SK-MEL-5 (cell line): ENCODE measurements around the gene CPNE9. TPM values are rescaled to one million over a fixed set of nuclear protein-coding genes. Genes with fewer than 3 reads are reported as not detected.

Experiments used
- DNase-seq: peaks from one replicate; pipeline ENCODE4 v3.0.0-alpha.2; 2016; ENCODE audit warnings: low read depth, low spot score
- in situ Hi-C: cut with HindIII; loops from 2 replicates; pipeline ENCODE4 v1.10.0; 2016; ENCODE audit warnings: low sequenced_read_pairs, high pct_unique_total_duplicates, low pct_unique_long_range_greater_than_20kb
- total RNA-seq: library from RNA; depleted of rRNA; stranded (reverse); fragments of >200 nt; shearing (Covaris generic); gene quantifications from 2 replicates; pipeline ENCODE4 v1.2.3, GENCODE V29; 2014

The CPNE9 gene
- total RNA-seq, 1 experiment from 2014 or later: 0.79 TPM

- DNase-seq: no peak
- in situ Hi-C loops: no loop called here
These were observed 393 bp upstream of the CPNE9 start for GRCh38 chr3:9703240-9703639.

GRCh38 chr3:9704347-9705322 is 1.0 kb downstream of the CPNE9 start:
- peak; percentile 52 for DNase-seq
- in situ Hi-C loops: no loop called here

GRCh38 chr3:9710174-9710739 is 6.6 kb downstream of the CPNE9 start:
- no peak for DNase-seq
- in situ Hi-C loops: no loop called here

- no peak for DNase-seq
- in situ Hi-C loops: no loop called here
These were observed 8.8 kb downstream of the CPNE9 start for GRCh38 chr3:9712415-9712814.

GRCh38 chr3:9713142-9713541 is 9.5 kb downstream of the CPNE9 start:
- no peak for DNase-seq
- in situ Hi-C loops: no loop called here

- DNase-seq: peak; percentile 40
- in situ Hi-C loops: no loop called here
These were observed 11.5 kb downstream of the CPNE9 start for GRCh38 chr3:9715136-9715535.

GRCh38 chr3:9715764-9716437 is 12.3 kb downstream of the CPNE9 start:
- DNase-seq: peak; percentile 91
- in situ Hi-C loops: no loop called here

GRCh38 chr3:9716801-9717555 is 13.3 kb downstream of the CPNE9 start:
- DNase-seq: no peak
- in situ Hi-C loops: no loop called here

- no peak for DNase-seq
- in situ Hi-C loops: no loop called here
These were observed 13.9 kb downstream of the CPNE9 start for GRCh38 chr3:9717563-9717962.

GRCh38 chr3:9718118-9718517 is 14.5 kb downstream of the CPNE9 start:
- no peak for DNase-seq
- in situ Hi-C loops: no loop called here

- DNase-seq: no peak
- in situ Hi-C loops: no loop called here
These were observed 17.5 kb downstream of the CPNE9 start for GRCh38 chr3:9721015-9721699.

- no peak for DNase-seq
- in situ Hi-C loops: no loop called here
These were observed 18.0 kb downstream of the CPNE9 start for GRCh38 chr3:9721700-9722060.

- no peak for DNase-seq
- in situ Hi-C loops: no loop called here
These were observed 22.3 kb downstream of the CPNE9 start for GRCh38 chr3:9725775-9726515.

GRCh38 chr3:9727041-9727595 is 23.5 kb downstream of the CPNE9 start:
- DNase-seq: peak; percentile 73
- in situ Hi-C loops: no loop called here

GRCh38 chr3:9727743-9728142 is 24.1 kb downstream of the CPNE9 start:
- no peak for DNase-seq
- in situ Hi-C loops: no loop called here

GRCh38 chr3:9729419-9729818 is 25.8 kb downstream of the CPNE9 start:
- in situ Hi-C loops: no loop called here
- no peak for DNase-seq
